GM18499 (cell line): ENCODE results near the gene RBM38.
"Not testable (repeated sequence)": the region's sequence is repeated elsewhere in the genome, so short reads cannot be mapped to it uniquely, and the experiment has no call there.

ENCODE experiments used
- ATAC-seq: cut with Tn5 transposase; IDR thresholded peaks from one replicate; pipeline ENCODE4 v1.9.1; 2021; ENCODE audit warnings: moderate number of reproducible peaks; ENCODE audit not compliant: insufficient read depth, unreplicated experiment

The RBM38 gene

DNA sequence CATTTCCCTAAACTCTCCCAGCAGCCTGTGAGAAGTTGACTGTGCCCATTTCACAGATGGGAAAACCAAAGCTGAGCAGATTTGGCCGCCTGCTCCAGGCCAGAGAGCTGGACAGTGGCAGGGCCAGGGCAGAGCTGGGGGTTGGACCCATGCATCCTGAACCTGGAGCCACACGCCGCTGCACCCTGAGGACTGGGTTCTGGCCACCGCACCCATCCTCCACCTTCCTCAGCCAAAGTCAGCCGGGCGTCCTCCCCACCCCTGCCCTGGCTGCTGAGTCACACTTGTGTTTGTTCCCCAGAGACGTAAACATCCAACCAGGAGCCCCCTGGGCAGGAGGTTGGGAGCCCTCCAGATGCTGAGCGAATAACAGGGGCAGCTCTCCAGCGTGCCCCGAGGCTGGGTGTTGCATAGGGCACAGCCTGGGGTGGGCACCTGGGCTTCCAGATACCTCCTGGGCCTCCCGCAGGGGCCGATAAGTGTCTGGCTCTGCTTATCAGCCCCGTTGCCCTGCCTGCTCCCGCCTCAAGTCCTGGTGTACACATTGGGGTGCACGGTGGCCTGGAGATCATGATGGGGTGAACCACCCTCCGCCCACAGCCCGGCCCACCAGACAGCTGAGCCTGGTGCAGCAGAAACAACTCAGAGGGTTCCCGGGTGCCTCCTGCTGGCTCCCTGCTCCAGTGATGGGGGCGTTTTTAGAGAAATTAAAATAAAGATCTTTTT lies 23.8 kb downstream of the RBM38 start:
- ATAC-seq: no peak

- ATAC-seq: no peak
Measured at GRCh38 chr20:57415771-57416170, 24.6 kb downstream of the RBM38 start.

GRCh38 chr20:57416296-57417022 lies 25.3 kb downstream of the RBM38 start:
- ATAC-seq: no peak

GRCh38 chr20:57417051-57417689 lies 26.0 kb downstream of the RBM38 start:
- ATAC-seq: no peak

DNA sequence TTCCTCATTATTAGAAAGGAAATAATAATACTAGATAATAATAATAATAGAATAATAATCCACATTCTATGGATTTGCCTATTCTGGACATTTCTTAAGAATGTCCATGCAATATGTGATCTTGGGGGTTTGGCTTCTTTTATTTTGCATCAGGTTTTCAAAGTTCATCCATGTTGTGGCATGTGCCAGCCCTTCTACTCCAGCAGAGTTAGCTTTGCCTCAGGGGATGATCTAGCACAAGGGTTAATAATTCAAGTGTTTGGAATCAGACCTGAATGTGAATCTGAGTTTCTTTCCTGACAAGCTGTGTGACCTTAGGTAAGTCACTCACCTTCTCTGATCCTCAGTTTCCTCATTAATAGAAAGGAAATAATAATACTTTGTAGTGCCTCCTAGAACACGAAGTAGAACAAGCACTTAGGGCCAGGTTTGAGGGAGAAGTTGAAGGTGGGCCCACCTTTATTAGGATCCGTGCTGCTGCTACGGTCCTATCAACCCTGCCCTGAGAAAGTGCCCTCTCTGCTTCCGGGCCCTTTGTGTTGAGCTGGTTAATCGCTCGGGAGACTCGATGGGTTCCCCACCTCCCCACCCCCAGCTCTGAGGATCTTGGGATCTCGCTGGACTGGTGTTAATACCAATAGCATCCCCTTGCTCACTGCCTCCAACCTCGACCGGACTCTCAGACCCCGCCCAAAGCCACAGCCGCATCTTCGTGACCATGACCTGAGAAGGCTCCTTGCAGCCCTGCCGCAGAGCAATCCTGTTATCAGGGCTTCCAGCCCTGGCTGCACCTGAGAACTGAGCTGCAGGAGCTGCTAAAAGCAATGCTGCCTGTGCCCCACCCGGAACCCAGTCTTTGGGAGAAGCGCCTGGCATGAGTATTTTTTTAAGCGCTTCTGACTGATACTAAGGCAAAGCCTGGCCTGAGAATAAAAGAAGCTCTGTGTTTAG lies 26.9 kb downstream of the RBM38 start:
- ATAC-seq: no peak

GRCh38 chr20:57419479-57419878 lies 28.3 kb downstream of the RBM38 start:
- not testable (repeated sequence) for ATAC-seq

DNA sequence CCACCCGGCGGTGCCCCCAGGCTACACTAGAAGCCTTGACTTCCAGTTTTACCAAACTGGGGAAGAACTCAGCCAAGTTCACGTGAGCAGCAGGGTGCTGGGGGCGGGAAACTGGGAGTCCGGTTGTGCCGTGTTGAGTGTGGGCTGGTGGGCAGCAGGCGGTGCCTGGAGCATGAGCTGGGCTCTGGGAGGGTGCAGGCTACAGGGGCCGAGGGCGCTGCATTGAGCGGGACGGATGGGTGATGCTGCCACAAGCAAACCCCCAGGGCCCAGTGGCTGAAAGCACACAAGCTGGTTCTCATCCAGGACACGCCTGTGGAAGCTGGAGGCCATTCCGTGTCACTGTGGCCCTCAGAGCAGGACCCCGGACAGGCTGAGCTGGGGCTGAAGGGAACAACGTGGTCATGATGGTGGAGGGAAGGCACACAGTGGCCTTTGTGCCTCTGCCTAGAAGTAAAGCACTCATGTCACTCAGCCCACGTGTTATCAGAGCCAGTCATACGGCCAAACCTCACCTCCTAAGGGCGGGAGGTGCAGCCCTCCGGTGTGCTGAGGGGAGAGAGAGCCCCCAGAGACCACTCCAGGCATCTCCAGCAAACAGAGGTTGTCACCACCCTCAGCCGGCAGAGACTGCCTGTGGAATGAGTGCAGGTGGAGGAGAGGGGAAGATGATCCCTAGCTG lies 29.5 kb downstream of the RBM38 start:
- ATAC-seq: no peak

- ATAC-seq: no peak
Measured at GRCh38 chr20:57421253-57422220, 30.3 kb downstream of the RBM38 start.

DNA sequence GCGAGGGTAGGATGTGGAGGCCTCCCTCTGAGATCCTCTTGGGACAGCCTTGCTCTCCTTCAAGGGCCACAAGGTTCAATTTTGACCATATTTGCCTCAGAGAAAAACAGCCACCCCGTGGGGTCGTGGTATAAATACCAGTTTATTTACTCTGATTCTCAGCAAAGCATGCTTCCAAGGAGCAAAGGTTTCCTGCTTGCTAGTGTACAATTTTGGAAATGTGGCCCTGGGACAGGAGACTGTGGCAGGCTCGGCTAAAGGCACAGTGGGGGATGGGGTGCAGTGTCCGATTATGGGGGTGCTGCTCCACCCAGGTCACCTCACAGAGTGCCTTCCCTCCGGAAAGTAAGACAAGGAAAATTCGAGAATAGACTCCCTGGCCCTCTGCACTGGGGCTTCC lies 31.1 kb downstream of the RBM38 start:
- ATAC-seq: no peak

DNA sequence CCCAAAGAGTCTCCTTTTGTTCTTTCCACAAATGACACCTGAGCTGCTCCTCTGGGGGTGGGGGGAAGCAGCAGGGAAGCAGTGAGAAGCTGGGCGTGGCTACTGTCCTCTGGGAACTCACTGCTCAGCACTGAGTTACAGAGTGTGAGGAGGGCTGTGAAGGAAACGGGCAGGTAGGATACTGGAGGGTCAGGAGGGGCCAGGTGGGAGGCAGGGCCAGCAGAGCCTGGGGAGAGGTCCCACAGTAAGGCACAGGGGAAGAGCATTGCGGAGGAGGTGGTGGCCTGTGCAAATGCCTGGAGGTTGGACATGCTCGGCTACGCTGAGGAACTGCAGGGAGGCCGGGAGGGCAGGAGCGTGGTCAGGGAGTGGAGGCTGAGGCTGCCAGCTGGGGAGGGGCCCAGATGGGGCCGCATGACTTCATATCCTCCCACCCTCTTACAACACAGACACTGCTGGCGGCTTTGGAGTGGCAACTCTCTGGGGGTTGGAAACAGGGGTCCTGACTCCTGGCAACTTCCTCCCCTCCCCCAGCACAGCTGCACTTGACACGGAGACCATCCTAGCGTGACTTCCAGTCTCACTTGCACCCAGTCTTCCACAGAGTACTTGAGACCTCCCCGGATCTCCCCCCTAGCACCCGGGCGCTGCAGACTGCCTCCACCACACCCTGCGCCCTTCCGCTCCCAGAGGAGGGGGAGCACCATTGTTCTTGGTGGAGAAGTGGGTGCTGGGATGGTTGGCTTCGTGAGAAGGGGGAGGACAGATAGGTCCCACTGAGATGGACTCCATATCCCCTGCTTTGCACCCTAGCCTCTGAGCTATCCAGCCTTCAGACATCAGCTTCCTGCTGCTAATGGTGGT lies 34.2 kb downstream of the RBM38 start:
- no peak for ATAC-seq

GRCh38 chr20:57426271-57426689 lies 35.1 kb downstream of the RBM38 start:
- ATAC-seq: no peak

GRCh38 chr20:57426831-57427230 lies 35.6 kb downstream of the RBM38 start:
- ATAC-seq: no peak

GRCh38 chr20:57428324-57429158 lies 37.3 kb downstream of the RBM38 start:
- ATAC-seq: no peak

GRCh38 chr20:57429159-57429496 lies 37.9 kb downstream of the RBM38 start:
- ATAC-seq: no peak

GRCh38 chr20:57429580-57430200 lies 38.5 kb downstream of the RBM38 start:
- ATAC-seq: no peak

DNA sequence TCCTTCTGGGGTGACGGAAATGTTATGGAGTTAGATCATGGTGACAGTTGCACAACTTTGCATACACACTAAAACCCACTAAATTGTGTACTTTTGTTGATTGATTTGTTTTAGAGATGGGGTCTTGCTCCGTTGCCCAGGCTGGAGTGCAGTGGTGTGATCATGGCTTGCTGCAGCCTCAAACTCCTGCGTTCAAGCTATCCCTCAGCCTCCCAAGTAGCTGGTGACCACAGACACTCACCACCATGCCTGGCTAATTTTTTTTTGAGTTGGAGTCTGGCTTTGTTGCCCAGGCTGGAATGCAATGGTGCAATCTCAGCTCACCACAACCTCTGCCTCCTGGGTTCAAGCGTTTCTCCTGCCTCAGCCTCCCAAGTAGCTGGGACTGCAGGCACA lies 39.0 kb downstream of the RBM38 start:
- ATAC-seq: not testable (repeated sequence)

DNA sequence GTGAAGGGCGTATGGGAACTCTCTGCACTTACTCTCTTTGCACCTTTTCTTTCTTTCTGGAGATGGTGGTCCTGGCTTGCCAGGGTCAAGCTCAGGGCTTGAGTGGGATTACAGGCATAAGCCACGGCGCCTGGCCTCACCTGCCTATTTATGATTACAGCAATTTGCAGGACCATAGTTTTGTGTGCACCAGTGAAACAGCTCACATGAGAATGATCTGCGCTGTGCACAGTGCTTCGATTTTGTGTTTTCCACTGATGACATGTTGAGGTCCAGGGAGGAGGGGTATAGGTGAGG lies 40.3 kb downstream of the RBM38 start:
- no peak for ATAC-seq
